HCT116 (cell line): ENCODE results near the gene SLC25A17. TPM values are rescaled to one million over a fixed set of nuclear protein-coding genes. Genes with fewer than 3 reads are reported as not detected.

ENCODE experiments used
- ATAC-seq: fragments of 200-7000 bp; cut with Tn5 transposase; 2 replicates; pipeline ENCODE4 v1.9.1; 2020; ENCODE audit warnings: mild to moderate bottlenecking, moderate library complexity
- BruUV-seq: library from RNA; stranded (reverse); fragments of 400-500 nt; replicated peaks from 2 replicates; lab custom pipeline; 2021; lab: Mats Ljungman, UMichigan
- CTCF ChIA-PET: fragments of 300-600 bp; sonication (Branson Sonifier 250); formaldehyde crosslinking; loops from one replicate; lab custom pipeline; 2021; ENCODE audit warnings: antibody characterized with exemption; lab: Charles Lee
- POLR2A ChIA-PET: fragments of 300-600, 350-600 bp; sonication (Branson Sonifier 250); formaldehyde crosslinking; loops from one replicate; lab custom pipeline; 2021; ENCODE audit warnings: antibody characterized with exemption; lab: Charles Lee
- RAD21 ChIA-PET, 2 experiments: fragments of 300-600 bp; sonication (Branson Sonifier 250); formaldehyde crosslinking; loops; one replicate each; lab custom pipeline; 2023; ENCODE audit warnings: low total read pairs in 2 of 2; ENCODE audit not compliant: uncharacterized antibody in 2 of 2, unreplicated experiment in 2 of 2, low non-redundant PET in 1 of 2; lab: Charles Lee
- DNase-seq: peaks from one replicate; pipeline ENCODE4 v3.0.0-alpha.2; 2010; ENCODE audit warnings: low read depth, low spot score
- H2AFZ ChIP-seq: fragments of 200-600 bp; shearing (Covaris generic), sonication (generic); 2 replicates; pipeline ENCODE4 v1.6.1; 2017; ENCODE audit warnings: low read depth, mixed run types, mixed read lengths, antibody characterized with exemption, low read length; ENCODE audit not compliant: poor library complexity, severe bottlenecking
- H3K27ac ChIP-seq: 2 replicates; pipeline ENCODE4 v1.5.1; 2012; ENCODE audit warnings: low read depth, low read length
- H3K27me3 ChIP-seq: fragments of 200-600 bp; sonication (generic); 2 replicates; pipeline ENCODE4 v1.6.1; 2016; ENCODE audit warnings: mixed run types, low read length, mixed read lengths; ENCODE audit not compliant: insufficient read depth
- H3K36me3 ChIP-seq, 2 experiments: fragments of 200-500 bp in 1 of 2; fragments of 200-600 bp in 1 of 2; sonication (Bioruptor generic) in 1 of 2; sonication (generic) in 1 of 2; 2 replicates each; pipeline versions ENCODE4 v1.5.1 to v1.6.1; 2014 to 2016; ENCODE audit warnings: low read length in 2 of 2, inconsistent platforms in 1 of 2, mixed read lengths in 1 of 2, mixed run types in 1 of 2; ENCODE audit not compliant: insufficient read depth in 2 of 2, control insufficient read depth in 1 of 2
- H3K4me1 ChIP-seq, 2 experiments: fragments of 200-600 bp in 1 of 2; sonication (generic) in 1 of 2; 2 replicates each; pipeline versions ENCODE4 v1.5.1 to v1.6.1; 2012 to 2017; ENCODE audit warnings: low read length in 2 of 2, inconsistent platforms in 1 of 2, mild to moderate bottlenecking in 1 of 2, mixed read lengths in 1 of 2, mixed run types in 1 of 2, moderate library complexity in 1 of 2; ENCODE audit not compliant: insufficient read depth in 2 of 2, control insufficient read depth in 1 of 2
- H3K4me2 ChIP-seq: fragments of 200-600 bp; sonication (generic); 2 replicates; pipeline ENCODE4 v1.6.1; 2017; ENCODE audit warnings: mixed run types, low read length, mixed read lengths
- H3K4me3 ChIP-seq, 2 experiments: fragments of 200-600 bp in 1 of 2; sonication (generic) in 1 of 2; replicated peaks in 1 of 2; 2 replicates each; pipeline ENCODE4 v1.5.1; 2011 to 2016; ENCODE audit warnings: low read length in 2 of 2, control low read depth in 1 of 2, low read depth in 1 of 2, mild to moderate bottlenecking in 1 of 2, mixed read lengths in 1 of 2, mixed run types in 1 of 2
- H3K79me2 ChIP-seq: fragments of 200-600 bp; sonication (generic); 2 replicates; pipeline ENCODE4 v1.6.1; 2017; ENCODE audit warnings: mild to moderate bottlenecking, mixed run types, low read length, moderate library complexity, mixed read lengths; ENCODE audit not compliant: insufficient read depth
- H3K9ac ChIP-seq: fragments of 200-600 bp; sonication (generic); 2 replicates; pipeline ENCODE4 v1.6.1; 2016; ENCODE audit warnings: low read length, mixed read lengths
- H3K9me2 ChIP-seq: fragments of 200-600 bp; sonication (generic), shearing (Covaris generic); 2 replicates; pipeline ENCODE4 v1.6.1; 2017; ENCODE audit warnings: mixed run types, mild to moderate bottlenecking, moderate library complexity; ENCODE audit not compliant: insufficient read depth
- H3K9me3 ChIP-seq, 2 experiments: fragments of 200-500 bp in 1 of 2; fragments of 200-600 bp in 1 of 2; sonication (Bioruptor generic) in 1 of 2; sonication (generic) in 1 of 2; 2 replicates each; pipeline ENCODE4 v1.6.1; 2014 to 2017; ENCODE audit warnings: low read length in 2 of 2, mixed read lengths in 2 of 2, inconsistent platforms in 1 of 2, low read depth in 1 of 2, mild to moderate bottlenecking in 1 of 2, mixed run types in 1 of 2, moderate library complexity in 1 of 2; ENCODE audit not compliant: control insufficient read depth in 1 of 2, insufficient read depth in 1 of 2
- H4K20me1 ChIP-seq: fragments of 200-600 bp; sonication (generic), shearing (Covaris generic); 2 replicates; pipeline ENCODE4 v1.6.1; 2017; ENCODE audit warnings: mixed run types, mild to moderate bottlenecking, moderate library complexity; ENCODE audit not compliant: insufficient read depth
- CBX3 ChIP-seq: IDR thresholded peaks from 2 replicates; pipeline ENCODE4 v1.6.1; 2012; ENCODE audit warnings: low read depth
- CTCF ChIP-seq, 3 experiments: fragments of 200-600 bp in 1 of 3; sonication (generic) in 1 of 3; IDR thresholded peaks in 2 of 3; conservative IDR thresholded peaks in 1 of 3; 2 replicates each; pipeline ENCODE4 v1.5.1; 2012 to 2017; ENCODE audit warnings: low read depth in 2 of 3, low read length in 2 of 3, antibody characterized with exemption in 1 of 3, borderline replicate concordance in 1 of 3, control low read depth in 1 of 3, mild to moderate bottlenecking in 1 of 3, mixed read lengths in 1 of 3, mixed run types in 1 of 3, moderate library complexity in 1 of 3; ENCODE audit not compliant: insufficient read depth in 1 of 3
- EGR1 ChIP-seq: IDR thresholded peaks from 2 replicates; pipeline ENCODE4 v1.6.1; 2012; ENCODE audit warnings: low read depth
- EZH2 ChIP-seq: fragments of 200-600 bp; sonication (generic); IDR thresholded peaks from 2 replicates; pipeline ENCODE4 v1.6.1; 2017; ENCODE audit warnings: antibody characterized with exemption, mixed run types
- EZH2phosphoT487 ChIP-seq: fragments of 200-600 bp; IDR thresholded peaks from 2 replicates; pipeline ENCODE4 v1.6.1; 2018; ENCODE audit warnings: antibody characterized with exemption, borderline replicate concordance
- FOSL1 ChIP-seq: IDR thresholded peaks from 2 replicates; pipeline ENCODE4 v1.6.1; 2012; ENCODE audit warnings: low read depth
- JUND ChIP-seq: IDR thresholded peaks from 2 replicates; pipeline ENCODE4 v1.6.1; 2012
- MAX ChIP-seq: IDR thresholded peaks from 2 replicates; pipeline ENCODE4 v1.6.1; 2012
- POLR2A ChIP-seq: IDR thresholded peaks from 2 replicates; pipeline ENCODE4 v1.7.0; 2011; ENCODE audit warnings: borderline replicate concordance; ENCODE audit not compliant: insufficient read depth, insufficient read length; ENCODE audit errors: extremely low read depth
- RAD21 ChIP-seq: IDR thresholded peaks from 2 replicates; pipeline ENCODE4 v1.6.1; 2012; ENCODE audit warnings: low read depth, mild to moderate bottlenecking
- REST ChIP-seq: IDR thresholded peaks from 2 replicates; pipeline ENCODE4 v1.6.1; 2012; ENCODE audit warnings: low read depth
- SP1 ChIP-seq: IDR thresholded peaks from 2 replicates; pipeline ENCODE4 v1.6.1; 2012; ENCODE audit warnings: low read depth
- TCF7L2 ChIP-seq: IDR thresholded peaks from 2 replicates; pipeline ENCODE4 v1.7.0; 2011; ENCODE audit warnings: borderline replicate concordance, inconsistent platforms; ENCODE audit not compliant: insufficient read depth, insufficient read length; ENCODE audit errors: extremely low read depth
- YY1 ChIP-seq: IDR thresholded peaks from 2 replicates; pipeline ENCODE4 v1.6.1; 2011; ENCODE audit warnings: low read length, low read depth, moderate library complexity, mild to moderate bottlenecking; ENCODE audit not compliant: insufficient replicate concordance; ENCODE audit errors: extremely low read depth
- ZNF274 ChIP-seq: fragments of 200-500 bp; sonication (Bioruptor generic); IDR thresholded peaks from 2 replicates; pipeline ENCODE4 v1.6.1; 2014; ENCODE audit warnings: mild to moderate bottlenecking, low read depth, low read length, inconsistent platforms
- intact Hi-C: fragments of 100-400 bp; cut with micrococcal nuclease; formaldehyde crosslinking; loops from 2 replicates; pipeline ENCODE4 v1.10.0; 2022
- total RNA-seq: library from RNA; stranded (reverse); gene quantifications from one replicate; pipeline ENCODE4 v1.2.1, GENCODE V29; 2021; ENCODE audit not compliant: unreplicated experiment

Gene SLC25A17
- total RNA-seq, 1 experiment from 2014 or later = 16.6 TPM

GRCh38 chr22:40727070-40727963, 91.8 kb downstream of the SLC25A17 start (continued):
- TF ChIP-seq CTCF (IDR thresholded peaks at IDR 0.05 in 2 of 3, conservative IDR thresholded peaks at IDR 0.05 in 1 of 3; ENCODE audit: borderline replicate concordance in 1 of 3, insufficient read depth in 1 of 3, low read depth in 2 of 3, low read length in 2 of 3) = no peak

- DNase-seq (no peak), ATAC-seq (no peak)
- Histone ChIP-seq H4K20me1 (no peaks in the 10 kb centered on the region), H2AFZ (no peak overlapping the region), H3K27ac (no peak overlapping the region), H3K27me3 (no peaks in the 10 kb centered on the region), H3K9me3 (no peaks in the 10 kb centered on the region), H3K36me3 (no peaks in the 10 kb centered on the region), H3K79me2 (no peaks in the 10 kb centered on the region), H3K4me2 (no peak overlapping the region), H3K4me3 (no peak overlapping the region), H3K9me2 (no peaks in the 10 kb centered on the region), H3K4me1 (peaks cover 2 to 8% of the 10 kb centered on the region in 2 experiments; a peak in 3 of 4 replicates), H3K9ac (no peak overlapping the region)
- intact Hi-C loops = no loop called here
- TF ChIP-seq SP1 (no peak), CTCF (IDR thresholded peaks at IDR 0.05 in 2 of 3, conservative IDR thresholded peaks at IDR 0.05 in 1 of 3; ENCODE audit: borderline replicate concordance in 1 of 3, insufficient read depth in 1 of 3, low read depth in 2 of 3, low read length in 2 of 3) (no peak), REST (no peak), FOSL1 (no peak), EZH2phosphoT487 (no peak), ZNF274 (no peak), TCF7L2 (no peak), CBX3 (no peak), JUND (no peak), EGR1 (no peak), POLR2A (no peak), RAD21 (no peak), MAX (no peak), EZH2 (no peak), YY1 (no peak)
- BruUV-seq = no TSS peak
- ChIA-PET CTCF (no interaction called here), POLR2A (no interaction called here), RAD21 (no interaction called here)
Observed at GRCh38 chr22:40726514-40726913, 92.6 kb downstream of the SLC25A17 start.
